ENCODE data around the gene TEAD3.

TEAD3 gene

DNA sequence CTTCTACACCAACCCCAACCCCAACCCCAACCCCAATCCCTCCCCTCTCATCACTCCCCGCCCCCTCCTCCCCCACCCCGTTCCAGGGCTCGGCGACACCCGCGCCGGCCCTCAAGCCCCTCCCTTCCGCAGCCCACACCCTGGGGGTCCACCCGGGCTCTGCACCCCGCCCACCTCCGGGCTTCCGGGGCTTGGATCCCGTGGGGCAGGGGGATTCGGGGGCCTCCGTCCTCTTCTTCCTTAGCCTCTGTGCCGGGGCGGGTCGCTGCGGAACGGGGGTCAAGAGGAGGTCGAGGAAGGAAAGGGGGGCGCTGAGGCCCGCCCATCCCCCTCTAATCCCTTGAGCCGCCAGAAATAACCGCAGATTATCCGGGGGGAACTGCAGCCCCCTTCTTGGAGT lies 15.1 kb upstream of the TEAD3 start:
- DNase-seq = no peak

DNA sequence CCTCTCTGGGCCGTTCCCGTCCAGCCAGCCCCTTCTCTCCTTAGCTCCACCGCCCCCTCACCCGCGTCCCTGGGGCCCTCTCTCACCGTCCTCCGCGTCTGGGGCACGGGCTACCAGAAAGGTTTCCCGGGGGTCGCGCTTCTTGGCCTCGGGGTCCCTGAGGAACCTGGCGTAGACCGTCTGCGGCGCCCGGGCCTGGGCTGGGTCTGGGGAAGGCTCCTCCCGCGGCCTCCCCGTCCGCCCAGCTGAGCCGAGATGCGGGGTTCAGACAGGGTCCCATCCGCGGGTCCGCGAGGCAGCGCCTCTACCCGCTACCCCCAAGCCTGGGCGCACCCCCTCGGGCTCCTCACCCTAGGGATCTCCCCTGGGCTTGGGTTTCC lies 14.7 kb upstream of the TEAD3 start:
- no peak for DNase-seq

DNA sequence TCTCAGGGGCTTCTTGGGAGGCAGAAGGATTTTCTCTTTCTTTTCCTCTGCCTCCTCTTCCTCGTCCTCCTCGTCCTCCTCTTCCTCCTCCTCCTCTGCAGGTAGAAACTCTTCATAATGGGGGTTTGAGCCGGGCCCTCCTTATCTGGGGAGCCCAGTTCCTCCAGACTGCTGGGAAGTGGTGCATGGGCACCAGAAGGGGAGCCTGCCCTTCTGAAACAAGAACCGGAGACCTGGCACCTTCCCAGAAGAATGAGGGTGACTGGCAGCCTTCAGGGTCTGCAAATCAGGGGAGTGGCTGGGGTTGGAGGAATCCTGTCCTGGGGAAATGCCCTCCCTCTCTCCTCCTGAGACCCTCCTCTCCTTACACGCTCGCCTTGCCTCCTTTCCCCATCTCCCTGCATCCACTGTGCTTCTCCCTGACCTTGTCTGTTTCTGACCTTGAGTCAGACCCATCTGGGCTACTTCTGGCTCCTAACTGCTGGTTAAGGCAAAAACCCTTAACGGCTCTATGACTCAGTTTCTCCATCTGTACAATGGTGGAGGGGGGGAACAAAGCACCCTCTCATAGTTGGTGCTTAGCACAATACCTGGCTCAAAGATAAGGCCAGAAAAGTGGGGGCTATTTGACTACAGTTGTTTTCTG lies 14.2 kb upstream of the TEAD3 start:
- no peak for DNase-seq

DNA sequence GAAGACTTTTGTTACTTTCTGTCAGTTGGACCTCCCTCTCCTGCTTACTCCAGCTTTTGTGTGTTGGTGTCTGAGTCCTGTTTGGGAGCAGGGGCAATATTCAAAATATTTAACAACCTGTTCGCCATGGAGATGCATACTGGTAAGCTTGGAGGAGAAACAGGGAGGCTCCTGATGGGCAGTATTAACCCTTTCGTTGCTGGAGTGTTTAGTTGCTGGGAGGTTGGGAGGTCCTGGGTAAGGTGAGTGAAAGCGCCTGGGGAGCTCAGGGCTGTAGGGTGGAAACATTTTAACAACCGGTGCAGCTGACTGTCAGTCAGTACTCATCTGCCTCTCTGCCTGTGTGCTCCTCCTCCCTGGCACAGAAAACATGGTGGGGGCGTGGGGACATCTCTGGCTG lies 11.7 kb upstream of the TEAD3 start:
- DNase-seq = no peak

DNA sequence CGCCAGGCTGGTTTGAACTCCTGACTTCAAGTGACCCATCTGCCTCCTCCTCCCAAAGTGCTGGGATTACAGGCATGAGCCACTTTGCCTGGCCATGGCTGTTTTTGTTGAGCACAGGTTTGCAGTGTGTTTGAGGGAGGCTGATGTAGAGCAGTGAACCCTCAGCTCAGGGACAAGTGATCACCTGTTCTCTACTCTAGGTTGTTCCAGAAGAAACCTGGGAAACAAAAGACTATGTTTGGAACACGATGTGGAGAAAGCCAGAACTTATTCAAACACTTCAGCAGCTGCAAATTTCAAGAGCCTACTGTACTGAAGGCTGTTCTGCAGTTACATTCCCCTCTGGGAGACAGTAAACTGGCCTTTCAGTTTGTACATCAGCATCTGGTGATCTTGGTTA lies 11.1 kb upstream of the TEAD3 start:
- DNase-seq = no peak

DNA sequence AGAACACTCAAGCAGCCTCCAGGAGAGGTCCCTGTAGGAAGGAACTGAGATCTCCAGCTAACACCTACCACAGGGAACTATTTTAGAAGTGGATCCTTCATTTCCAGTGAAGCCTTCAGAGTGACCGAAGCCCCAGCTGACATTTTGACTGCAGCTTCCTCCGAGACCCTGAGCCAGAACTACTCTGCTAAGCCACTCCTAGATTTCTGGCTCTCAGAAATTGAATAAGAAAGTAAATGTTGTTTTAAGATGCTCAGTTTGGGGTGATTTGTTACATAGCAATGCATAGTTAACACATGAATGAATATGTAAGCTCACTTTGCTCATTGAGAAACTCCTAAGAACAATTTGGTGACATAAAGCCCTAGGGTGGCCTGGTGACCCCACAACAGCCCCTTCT lies 10.3 kb upstream of the TEAD3 start:
- DNase-seq = no peak

DNA sequence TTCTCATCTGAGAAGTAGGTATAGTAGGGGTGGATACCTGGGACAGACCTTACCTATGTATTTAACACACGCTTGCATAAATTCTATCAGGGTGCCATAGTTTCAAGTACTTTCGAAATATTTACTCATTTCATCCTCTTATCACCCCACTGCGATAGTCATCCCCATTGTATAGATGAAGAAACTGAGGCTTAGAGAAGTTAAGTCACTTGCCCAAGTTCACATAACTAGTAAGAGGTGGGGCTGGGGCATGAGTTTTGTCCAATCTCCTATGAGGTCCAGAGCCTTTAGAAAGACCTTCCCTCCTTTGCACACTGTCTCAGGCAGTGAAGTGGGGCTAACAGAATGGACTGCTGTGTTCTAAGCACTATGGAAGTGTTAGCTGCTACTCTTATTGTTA lies 9.7 kb upstream of the TEAD3 start:
- DNase-seq = no peak

DNA sequence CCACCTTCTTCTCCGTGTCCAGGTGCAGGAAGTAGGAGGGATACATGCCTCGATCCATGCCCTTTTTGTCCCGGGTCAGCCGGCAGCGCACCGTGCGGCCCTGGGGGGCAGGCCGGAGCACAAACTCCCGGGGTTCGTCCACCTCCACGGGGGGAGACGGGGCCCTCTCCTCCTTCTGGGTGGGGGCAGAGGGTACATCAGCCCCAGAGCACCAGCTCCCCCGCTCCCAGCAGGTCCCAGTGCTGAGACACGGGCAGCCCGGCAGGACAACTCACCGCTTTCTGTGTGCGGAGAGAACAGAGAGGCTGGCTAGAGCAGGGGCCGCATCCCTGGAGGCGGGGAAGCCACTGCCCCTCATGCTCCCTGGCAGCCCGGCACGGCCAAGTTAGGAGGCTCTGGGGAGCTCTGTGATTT lies 9.1 kb upstream of the TEAD3 start:
- DNase-seq = no peak

DNA sequence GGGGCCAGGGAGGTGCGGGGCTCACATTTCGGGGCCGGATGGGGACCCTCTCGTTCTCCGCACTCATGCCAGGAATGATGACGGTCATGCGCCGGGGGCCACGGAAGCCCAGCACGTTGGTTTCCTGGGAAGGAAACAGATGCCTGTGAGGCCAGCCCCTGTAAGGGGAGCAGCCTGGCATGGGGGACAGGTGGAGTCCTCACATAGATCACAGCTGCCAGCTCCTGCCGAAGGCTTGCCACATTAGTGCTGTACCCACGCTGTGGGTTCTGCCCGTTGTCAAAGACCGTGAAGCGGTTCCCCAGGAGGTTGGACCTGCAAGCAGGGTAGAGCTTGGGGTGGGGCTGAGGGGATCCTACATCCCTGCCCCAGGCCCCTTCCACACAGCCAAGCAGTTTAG lies 6.7 kb upstream of the TEAD3 start:
- no peak for DNase-seq

DNA sequence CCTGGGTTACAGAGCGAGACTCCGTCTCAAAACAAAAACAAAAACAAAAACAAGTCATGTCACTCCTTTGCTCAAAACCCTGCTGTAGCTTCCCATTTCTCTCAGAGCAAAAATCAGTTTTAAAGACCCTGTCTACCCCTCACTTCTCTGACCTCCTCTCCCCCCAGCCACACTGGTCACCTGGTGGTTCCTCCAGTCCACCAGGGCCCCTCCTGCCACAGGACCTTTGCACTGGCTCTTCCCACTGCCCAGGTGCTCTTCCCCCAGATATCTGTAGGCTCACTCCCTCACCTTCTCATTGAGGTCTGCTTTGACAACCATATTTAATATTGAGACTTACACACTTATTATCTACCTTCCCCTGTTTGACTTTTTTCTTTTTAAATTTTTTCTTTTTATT lies 4.9 kb upstream of the TEAD3 start:
- no peak for DNase-seq

DNA sequence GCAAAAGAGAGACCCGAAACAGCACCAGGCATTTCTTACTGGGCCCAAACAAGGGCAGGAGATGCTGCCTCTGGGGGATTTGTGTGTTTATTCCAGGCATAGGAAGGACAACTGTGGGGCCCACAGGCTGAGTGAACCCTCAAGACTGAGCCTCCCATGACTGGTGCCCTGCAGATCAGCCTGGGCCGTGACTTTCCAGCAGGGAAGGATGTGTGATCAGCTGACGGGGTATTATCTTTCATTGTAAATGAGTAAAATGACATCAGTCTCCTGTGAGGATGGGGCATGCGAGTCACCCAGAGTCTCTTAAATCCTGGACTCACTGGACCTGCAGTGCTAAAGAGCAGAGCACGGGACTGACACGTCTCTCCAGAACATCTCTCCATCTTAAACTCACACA lies 3.9 kb upstream of the TEAD3 start:
- no peak for DNase-seq

DNA sequence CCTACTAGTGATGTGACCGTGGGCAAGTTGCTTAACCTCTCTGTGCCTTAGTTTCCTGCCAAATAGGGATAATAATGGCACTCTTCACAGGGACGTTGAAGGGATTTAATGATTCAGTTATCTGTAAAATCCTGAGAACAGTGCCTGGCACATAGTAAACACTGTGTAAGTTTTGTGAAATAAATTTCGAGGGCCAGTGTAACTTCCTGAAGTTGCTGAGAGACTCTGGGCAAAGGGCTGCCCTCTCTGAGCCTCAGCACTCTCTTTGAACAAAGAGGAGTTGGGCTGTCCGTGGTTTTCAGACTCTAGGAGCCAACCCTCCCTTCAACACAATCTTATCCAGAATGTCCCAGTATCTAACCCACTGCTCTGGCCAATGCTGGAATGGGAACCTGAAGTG lies 2.5 kb upstream of the TEAD3 start:
- no peak for DNase-seq

DNA sequence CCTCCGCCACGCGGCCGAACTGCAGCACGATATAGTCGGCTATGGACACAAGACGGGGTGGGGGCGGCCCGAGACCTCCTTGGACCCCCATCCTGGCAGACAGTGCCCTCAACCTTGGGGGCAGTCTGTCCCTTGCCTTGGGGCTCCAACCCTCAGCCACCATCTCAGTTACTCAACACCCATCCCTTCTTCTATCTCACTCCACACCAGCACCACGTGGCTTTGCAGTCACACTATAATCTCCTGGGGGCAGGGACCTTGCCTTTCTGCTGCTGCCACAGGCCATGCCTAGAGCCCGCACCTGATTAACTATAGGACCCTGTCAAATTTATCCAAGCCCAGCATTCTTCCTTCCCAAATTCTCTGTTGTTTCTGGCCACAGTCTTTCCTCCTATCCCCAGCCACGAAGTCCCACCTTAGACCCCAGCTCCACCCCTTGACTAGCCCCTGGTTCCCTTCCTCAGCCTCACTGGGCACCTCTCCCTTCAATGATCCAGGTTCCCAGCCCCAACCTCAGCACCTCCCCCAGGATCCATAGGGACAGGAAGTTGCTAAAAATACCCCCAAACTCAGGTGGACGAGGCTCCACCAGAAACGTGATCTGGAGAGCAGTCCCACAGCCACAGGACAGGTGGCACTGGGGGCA lies 1.7 kb upstream of the TEAD3 start:
- no peak for DNase-seq

DNA sequence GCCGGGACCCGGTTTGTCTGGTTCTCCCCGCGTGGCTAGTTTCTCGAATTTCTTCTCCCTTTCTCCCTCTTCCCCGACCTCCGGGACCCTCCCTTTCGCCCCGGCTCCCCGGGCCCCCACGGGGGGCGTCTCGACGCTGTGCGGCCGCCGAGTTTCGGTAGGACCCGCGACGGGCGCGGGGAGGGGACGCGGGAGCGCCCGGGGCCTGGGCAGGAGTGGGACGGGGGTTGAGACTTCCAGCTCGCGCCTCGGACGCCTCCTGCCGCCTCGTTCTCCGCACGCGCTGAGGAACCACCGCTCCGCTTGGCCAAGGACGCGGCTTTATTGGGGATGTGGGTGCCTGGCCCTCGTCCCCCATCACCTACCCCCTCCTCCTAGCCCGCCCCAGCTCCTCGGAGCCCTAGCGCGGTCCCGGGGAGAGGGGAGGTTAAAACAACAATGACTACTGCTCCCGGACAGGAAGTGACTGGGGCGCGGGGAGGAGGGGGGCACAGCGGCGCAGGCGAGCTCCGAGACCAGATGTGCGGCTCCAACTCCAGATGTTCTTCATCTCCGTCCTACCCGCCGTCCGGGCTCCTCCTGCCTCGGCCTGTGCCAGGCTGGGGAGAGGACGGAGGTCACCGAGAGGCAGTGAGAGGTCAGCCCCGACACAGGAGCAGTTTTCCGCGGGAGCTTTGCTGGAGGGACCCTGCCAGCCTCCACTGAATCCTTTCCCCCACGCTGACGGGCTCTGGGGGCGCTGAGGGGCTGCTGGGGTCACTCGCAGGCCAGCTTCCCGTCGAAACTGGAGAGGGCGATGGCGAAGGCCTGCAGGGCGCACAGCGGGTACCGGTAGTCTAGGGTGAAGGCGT lies 917 bp upstream of the TEAD3 start:
- no peak for DNase-seq

DNA sequence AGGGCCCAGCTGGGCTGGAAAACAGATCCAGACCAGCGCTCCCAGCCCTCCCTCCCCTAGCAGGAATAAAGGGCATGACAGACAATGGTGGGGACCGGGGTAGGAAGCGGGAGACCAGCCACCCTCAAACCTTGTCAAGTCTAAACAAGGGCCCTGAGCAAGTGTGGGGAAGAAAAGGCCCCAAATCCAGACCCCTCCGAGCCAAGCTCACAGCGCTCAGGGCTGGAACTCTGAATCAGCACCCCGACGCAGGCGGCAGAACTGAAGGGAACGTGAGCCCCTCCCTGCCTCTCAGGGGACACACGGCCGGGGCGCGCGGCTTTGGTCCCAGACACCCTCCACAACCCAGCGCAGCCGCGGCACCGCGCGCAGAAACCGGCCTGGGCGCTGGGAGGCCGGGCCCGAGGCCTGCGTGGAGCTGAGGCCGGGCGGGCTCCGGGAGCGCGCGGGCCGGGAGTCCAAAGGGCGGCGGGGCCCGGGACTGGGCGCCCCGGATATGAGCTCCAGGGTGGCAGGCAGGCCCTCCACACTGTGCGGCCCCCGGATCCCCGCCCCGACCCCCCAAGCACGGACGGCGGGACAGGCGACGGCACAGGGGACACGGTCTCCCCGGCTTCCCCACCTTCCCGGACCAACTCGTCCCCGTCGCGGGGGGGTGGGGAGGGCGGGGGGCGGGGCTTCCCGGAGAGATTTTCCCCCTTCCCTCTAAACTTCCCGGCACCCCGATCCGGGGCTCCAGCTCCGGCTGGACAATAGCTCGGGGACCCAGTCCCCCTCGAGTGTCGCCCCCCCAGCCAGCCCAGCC lies 641 bp downstream of the TEAD3 start:
- no peak for DNase-seq

DNA sequence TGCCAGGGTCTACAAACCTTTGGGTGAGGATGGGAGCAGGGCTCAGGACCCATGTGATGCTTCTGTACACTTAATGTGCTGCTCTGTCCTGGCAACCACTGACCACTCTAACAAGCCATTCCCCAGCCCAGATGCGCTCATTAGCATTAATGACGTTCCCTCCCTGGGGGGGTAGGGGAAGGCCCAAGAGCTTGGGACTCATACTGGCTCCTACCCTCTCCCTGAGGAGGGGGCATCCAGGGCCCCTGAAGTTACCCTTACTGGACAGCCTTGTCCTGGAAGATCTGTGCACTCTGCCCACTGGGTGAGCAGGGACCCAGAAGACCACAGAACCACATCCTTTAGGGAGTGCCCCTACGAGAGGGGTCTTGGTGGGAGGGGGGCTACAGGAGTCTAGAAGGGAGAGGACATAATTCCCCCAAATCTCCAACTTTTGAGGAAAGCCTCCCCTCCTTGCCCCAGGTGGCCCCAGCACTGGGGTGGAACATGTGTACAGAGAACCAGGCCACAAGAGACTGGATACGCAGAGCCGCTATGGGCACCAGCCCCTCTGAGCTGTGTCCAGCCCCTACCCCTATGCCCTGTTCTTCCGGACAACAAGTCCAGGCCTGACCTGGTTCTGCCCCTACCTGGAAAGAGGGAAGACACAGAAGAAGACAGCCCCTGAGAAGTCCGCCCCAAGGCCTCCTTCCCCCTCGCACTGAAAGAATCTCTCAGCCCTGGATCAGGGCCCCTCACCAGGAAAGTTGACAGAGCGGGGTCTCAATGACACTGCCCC lies 1.4 kb downstream of the TEAD3 start:
- DNase-seq = no peak

DNA sequence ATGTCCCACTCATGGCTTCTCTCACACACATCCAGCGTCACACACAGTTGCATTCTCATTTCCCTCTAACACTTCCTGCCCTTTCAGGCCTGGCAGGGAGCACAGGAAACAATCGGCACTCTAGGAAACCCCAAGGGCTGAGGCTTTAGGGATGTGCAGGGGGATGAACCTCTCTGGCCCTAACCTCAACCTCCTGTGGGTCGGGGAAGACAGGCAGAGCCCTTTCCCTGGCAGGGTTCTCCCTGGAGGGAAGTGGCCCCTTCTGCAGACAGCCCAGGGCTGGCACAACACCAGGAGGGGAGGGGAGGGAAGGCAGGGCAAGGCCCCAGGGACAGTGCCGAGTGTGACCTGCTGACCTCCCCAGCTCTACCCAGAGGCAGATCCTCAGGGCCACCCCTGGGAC lies 2.7 kb downstream of the TEAD3 start:
- no peak for DNase-seq

DNA sequence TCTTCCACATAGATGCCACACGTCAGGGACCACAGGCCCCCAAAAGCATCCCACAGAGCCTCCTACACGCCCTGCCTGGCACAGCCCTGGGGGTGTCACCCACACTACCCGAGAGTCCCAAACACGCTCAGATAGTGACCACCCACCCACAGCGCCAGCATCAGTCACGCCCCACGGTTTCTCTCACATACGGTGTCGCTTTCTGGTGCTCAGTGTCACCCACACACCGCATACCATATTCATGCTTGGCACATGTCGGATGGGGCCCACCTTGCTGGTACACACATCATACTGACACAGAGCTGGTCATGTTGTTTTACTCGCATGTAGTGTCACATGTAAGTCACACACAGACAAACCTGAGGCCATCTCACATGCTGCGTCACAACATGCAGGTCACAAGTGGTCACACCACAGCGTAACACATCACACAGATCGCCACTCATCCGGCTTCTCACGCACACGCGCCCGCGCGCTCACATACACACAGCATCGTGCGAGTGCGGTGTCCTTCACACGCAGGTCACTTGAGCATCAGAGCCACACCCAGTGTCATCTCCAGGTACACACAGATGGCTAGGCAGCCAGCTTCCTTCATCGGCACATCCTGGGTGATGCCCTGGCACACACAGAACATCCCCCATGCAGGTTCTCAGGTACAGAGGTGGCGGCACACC lies 3.4 kb downstream of the TEAD3 start:
- DNase-seq = no peak

DNA sequence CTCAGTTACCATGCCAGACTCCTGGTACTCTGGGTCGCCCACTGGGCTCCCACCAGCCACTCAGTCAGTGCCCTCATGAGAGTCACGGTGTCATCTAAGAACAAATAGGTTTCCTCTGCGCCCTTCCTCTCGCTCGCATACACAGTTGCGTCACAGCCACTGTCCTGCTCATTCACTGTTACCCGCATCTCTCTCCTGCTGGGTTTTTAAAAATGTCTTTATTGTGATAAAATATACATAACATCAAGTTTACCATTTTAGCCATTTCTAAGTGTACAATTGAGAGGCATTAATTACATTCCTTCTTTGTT lies 4.0 kb downstream of the TEAD3 start:
- no peak for DNase-seq

DNA sequence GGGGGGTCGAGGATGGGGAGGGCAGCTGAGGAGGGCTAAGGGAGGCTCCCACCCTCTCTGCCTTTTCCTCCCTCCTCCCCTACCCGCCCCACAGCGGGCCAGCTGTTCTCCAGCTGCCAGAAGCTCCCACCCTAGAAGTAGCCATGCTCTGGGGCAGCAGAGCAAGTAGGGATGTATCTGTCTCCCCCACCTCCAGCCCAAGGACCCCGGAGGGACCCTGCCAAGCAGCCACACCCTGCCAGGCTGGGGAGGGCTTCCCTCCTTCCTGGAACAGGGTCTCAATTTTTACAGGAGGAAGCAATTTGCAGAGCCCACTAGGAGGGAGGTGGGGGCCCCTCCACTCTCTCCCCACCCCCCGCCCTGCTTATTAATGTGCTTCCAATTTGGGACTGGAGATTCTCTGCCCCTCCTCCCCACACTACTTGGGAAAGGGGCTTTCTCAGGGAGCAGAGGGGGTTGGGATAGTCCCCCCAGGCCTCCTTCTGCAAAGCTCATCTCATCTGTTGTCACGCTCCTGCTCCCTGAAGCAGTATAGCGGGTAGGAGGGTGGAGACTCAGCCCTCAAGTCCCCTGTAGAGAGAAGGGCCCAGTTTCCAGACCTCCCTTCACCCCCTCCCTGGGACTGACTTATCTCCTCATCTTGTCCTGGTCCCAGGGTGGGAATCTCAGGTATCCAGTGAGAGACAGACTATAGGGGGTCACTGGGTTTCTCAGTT lies 4.5 kb downstream of the TEAD3 start:
- DNase-seq = no peak

DNA sequence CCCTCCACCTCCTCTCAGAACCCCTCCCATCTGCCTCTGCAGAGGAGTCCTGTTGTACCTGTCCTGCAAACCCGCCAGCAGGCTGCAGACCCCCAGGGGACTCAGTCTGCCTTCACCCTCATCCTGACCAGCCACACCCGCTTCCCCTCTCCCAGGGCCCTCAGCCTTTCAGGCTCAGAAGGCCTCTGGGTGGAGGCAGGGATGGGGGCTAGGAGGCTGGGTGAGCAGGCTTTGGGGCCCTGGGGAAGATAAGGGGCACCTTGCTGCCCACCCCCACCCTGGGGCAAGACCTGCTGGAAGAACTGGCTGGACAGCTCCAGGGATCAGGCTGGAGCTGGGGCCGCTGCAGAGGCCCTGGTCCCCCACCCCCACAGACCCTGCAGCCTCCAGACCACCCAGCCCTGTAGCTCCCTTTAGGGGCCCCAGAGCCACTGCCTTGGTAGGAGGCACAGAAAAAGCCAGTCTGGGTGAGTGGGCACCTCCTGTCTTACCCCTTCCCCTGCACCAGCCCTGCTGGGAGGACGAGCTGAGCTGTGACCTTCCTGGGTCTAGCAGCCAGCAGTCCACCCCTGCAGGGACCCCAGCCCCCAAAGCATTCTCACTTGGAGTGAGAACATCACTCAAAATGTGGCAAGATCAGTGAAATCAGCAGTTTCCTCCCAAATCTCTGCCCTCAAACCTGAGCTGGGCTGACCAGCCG lies 5.2 kb downstream of the TEAD3 start:
- no peak for DNase-seq
